CD14-positive monocyte (primary cell): ENCODE results near the gene SPTLC2. TPM values are rescaled to one million over a fixed set of nuclear protein-coding genes. Genes with fewer than 3 reads are reported as not detected.

Experiments used
- DNase-seq, 3 donors: peaks; one replicate each; pipeline ENCODE4 v3.0.0-alpha.2; 2011 to 2022
- H2AFZ ChIP-seq: 2 replicates; pipeline ENCODE4 v1.6.0; 2012; ENCODE audit warnings: mild to moderate bottlenecking, low read depth, low read length, inconsistent platforms; ENCODE audit not compliant: insufficient read depth, poor library complexity, severe bottlenecking
- H3K27ac ChIP-seq, 2 donors: 1 replicate in 1 of 2; 2 replicates in 1 of 2; pipeline ENCODE4 v1.5.1; 2012 to 2013; ENCODE audit warnings: low read length in 2 of 2, control low read depth in 1 of 2, inconsistent platforms in 1 of 2, low read depth in 1 of 2, mild to moderate bottlenecking in 1 of 2
- H3K27me3 ChIP-seq, 2 donors: one replicate each; pipeline versions ENCODE4 v1.6.0 to v1.6.1; 2011 to 2013; ENCODE audit warnings: low read length in 2 of 2; ENCODE audit not compliant: control insufficient read depth in 2 of 2, insufficient read depth in 2 of 2
- H3K36me3 ChIP-seq, 2 donors: replicated peaks in 1 of 2; 1 replicate in 1 of 2; 2 replicates in 1 of 2; pipeline versions ENCODE4 v1.5.1 to v1.6.1; 2012 to 2013; ENCODE audit warnings: low read length in 2 of 2, control low read depth in 1 of 2, inconsistent platforms in 1 of 2, mild to moderate bottlenecking in 1 of 2; ENCODE audit not compliant: insufficient read depth in 2 of 2, control insufficient read depth in 1 of 2
- H3K4me1 ChIP-seq, 2 donors: 1 replicate in 1 of 2; 2 replicates in 1 of 2; pipeline versions ENCODE4 v1.5.1 to v1.6.1; 2012 to 2013; ENCODE audit warnings: low read length in 2 of 2, control low read depth in 1 of 2, inconsistent platforms in 1 of 2, mild to moderate bottlenecking in 1 of 2, moderate library complexity in 1 of 2; ENCODE audit not compliant: insufficient read depth in 2 of 2, control insufficient read depth in 1 of 2
- H3K4me2 ChIP-seq: replicated peaks from 2 replicates; pipeline ENCODE3; 2012; ENCODE audit warnings: low read length, moderate library complexity, mild to moderate bottlenecking; ENCODE audit not compliant: poor library complexity, severe bottlenecking; ENCODE audit errors: extremely low read depth
- H3K4me3 ChIP-seq, 3 experiments: fragments of 200-600 bp in 1 of 3; sonication (generic) in 1 of 3; replicated peaks in 1 of 3; 1 replicate in 2 of 3; 2 replicates in 1 of 3; pipeline ENCODE4 v1.5.1; 2011 to 2013; ENCODE audit warnings: low read length in 3 of 3, mild to moderate bottlenecking in 3 of 3, control low read depth in 2 of 3, low read depth in 2 of 3, inconsistent platforms in 1 of 3, moderate library complexity in 1 of 3
- H3K79me2 ChIP-seq: 2 replicates; pipeline ENCODE4 v1.6.0; 2012; ENCODE audit warnings: mild to moderate bottlenecking, control low read depth, inconsistent platforms, low read length, moderate library complexity; ENCODE audit not compliant: insufficient read depth
- H3K9ac ChIP-seq: 2 replicates; pipeline ENCODE4 v1.6.0; 2017; ENCODE audit warnings: low read length, mild to moderate bottlenecking; ENCODE audit not compliant: insufficient read depth, poor library complexity, severe bottlenecking
- H3K9me3 ChIP-seq, 2 donors: replicated peaks in 1 of 2; 1 replicate in 1 of 2; 2 replicates in 1 of 2; pipeline versions ENCODE4 v1.5.1 to v1.6.1; 2012 to 2013; ENCODE audit warnings: low read length in 2 of 2, control low read depth in 1 of 2; ENCODE audit not compliant: control insufficient read depth in 1 of 2, insufficient read depth in 1 of 2
- H4K20me1 ChIP-seq: 2 replicates; pipeline ENCODE4 v1.6.0; 2012; ENCODE audit warnings: mild to moderate bottlenecking, low read length, control low read depth, moderate library complexity; ENCODE audit not compliant: insufficient read depth
- H3K27ac Mint-ChIP-seq, 7 donors: one replicate each; pipeline ENCODE4 v1.8.0; 2020; ENCODE audit warnings: mild to moderate bottlenecking in 7 of 7, mixed read lengths in 7 of 7, moderate library complexity in 6 of 7, inconsistent platforms in 2 of 7
- H3K27me3 Mint-ChIP-seq, 3 donors: one replicate each; pipeline ENCODE4 v1.8.0; 2021 to 2022; ENCODE audit warnings: low read depth in 3 of 3, mild to moderate bottlenecking in 3 of 3, mixed read lengths in 3 of 3, moderate library complexity in 3 of 3, inconsistent platforms in 1 of 3
- H3K36me3 Mint-ChIP-seq, 2 donors: one replicate each; pipeline ENCODE4 v1.8.0; 2020; ENCODE audit warnings: mixed read lengths in 2 of 2, inconsistent platforms in 1 of 2, mild to moderate bottlenecking in 1 of 2
- H3K4me1 Mint-ChIP-seq: one replicate; pipeline ENCODE4 v1.8.0; 2020; ENCODE audit warnings: mild to moderate bottlenecking, mixed read lengths
- H3K4me3 Mint-ChIP-seq, 2 donors: one replicate each; pipeline ENCODE4 v1.8.0; 2020; ENCODE audit warnings: mild to moderate bottlenecking in 2 of 2, mixed read lengths in 2 of 2, moderate library complexity in 1 of 2
- H3K9me3 Mint-ChIP-seq, 7 donors: one replicate each; pipeline ENCODE4 v1.8.0; 2020 to 2022; ENCODE audit warnings: mixed read lengths in 7 of 7, mild to moderate bottlenecking in 6 of 7, moderate library complexity in 6 of 7, inconsistent platforms in 2 of 7
- WGBS: methylation state at CpG from one replicate; pipeline ENCODE4 v1.1.5; 2013; ENCODE audit warnings: missing lambda C conversion rate; ENCODE audit not compliant: insufficient coverage; 5-methylcytosine and 5-hydroxymethylcytosine counted together
- intact Hi-C, 2 donors: fragments of 100-400 bp; cut with micrococcal nuclease; formaldehyde crosslinking; loops; one replicate each; pipeline versions ENCODE4 v1.15.0 to v1.15.1; 2023
- polyA plus RNA-seq, 3 donors: library from polyadenylated mRNA; depleted of rRNA in 1 of 3; unstranded in 2 of 3; stranded (reverse) in 1 of 3; fragments of 300-500 nt in 2 of 3; fragments of >200 nt in 1 of 3; fragmentation: Illumina TruSeq in 2 of 3; gene quantifications; 1 replicate in 2 of 3; 2 replicates in 1 of 3; pipeline ENCODE4 v1.2.3, GENCODE V29; 2012 to 2021
- TF ChIP-seq, protein P1 (sequence below): fragments of 200-600 bp; IDR thresholded peaks from one replicate; pipeline ENCODE4 v1.8.0; 2022; ENCODE audit warnings: antibody characterized with exemption, mild to moderate bottlenecking

The SPTLC2 gene
- polyA plus RNA-seq, 3 donors: 38.1 to 81.9 (median 73.1) TPM

DNA sequence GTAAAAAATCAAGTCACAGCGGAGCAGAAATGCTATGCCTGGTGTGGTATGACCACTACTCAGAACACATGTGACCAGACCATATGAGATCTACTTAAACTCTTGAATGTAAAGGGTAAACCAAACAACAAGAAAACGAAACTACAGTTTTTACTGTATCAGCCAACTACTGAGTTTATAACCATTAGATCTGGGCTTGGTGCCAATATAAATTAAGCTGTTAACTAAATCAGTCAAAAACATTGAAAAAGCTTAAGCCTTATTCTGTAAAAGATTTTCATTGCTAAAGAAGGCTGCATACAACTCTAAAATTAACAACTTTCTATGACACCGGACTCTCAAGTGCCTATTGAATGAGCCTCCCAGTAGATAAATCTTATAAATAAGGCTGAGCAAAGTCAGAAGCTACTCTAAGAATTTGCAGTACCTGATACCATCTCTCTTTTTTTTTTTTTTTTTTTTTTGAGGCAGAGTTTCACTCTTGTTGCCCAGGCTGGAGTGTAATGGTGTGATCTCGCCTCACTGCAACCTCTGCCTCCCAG is 35.4 kb downstream of the SPTLC2 start:
- Histone ChIP-seq H3K27ac (peak overlapping the region in 1 of 2 donors; percentile 68), H3K9ac (peak overlapping the region; percentile 6), H3K4me2 (peak overlapping the region; percentile 33), H2AFZ (no peak overlapping the region), H3K4me1 (peaks cover 0 to 20% of the 10 kb centered on the region in 2 donors), H3K9me3 (no peaks in the 10 kb centered on the region), H3K4me3 (peak overlapping the region in 1 of 3 experiments; percentile 42), H3K36me3 (peaks cover 22 to 43% of the 10 kb centered on the region in 2 donors), H3K27me3 (no peaks in the 10 kb centered on the region), H4K20me1 (peaks cover 96% of the 10 kb centered on the region), H3K79me2 (peaks cover 96% of the 10 kb centered on the region)
- H3K27ac Mint-ChIP-seq: peak overlapping the region in 6 of 7 donors; percentile 28 to 83 (median 58)
- peak overlapping the region in 1 of 2 donors; percentile 11 for H3K4me3 Mint-ChIP-seq
- H3K27me3 Mint-ChIP-seq: no peaks in the 10 kb centered on the region
- no CpG with 5 or more reads among the region's 4 CpGs for WGBS
- peaks cover 31 to 42% of the 10 kb centered on the region in 2 donors for H3K36me3 Mint-ChIP-seq
- intact Hi-C loops: no loop called here
- TF ChIP-seq, protein P1, sequence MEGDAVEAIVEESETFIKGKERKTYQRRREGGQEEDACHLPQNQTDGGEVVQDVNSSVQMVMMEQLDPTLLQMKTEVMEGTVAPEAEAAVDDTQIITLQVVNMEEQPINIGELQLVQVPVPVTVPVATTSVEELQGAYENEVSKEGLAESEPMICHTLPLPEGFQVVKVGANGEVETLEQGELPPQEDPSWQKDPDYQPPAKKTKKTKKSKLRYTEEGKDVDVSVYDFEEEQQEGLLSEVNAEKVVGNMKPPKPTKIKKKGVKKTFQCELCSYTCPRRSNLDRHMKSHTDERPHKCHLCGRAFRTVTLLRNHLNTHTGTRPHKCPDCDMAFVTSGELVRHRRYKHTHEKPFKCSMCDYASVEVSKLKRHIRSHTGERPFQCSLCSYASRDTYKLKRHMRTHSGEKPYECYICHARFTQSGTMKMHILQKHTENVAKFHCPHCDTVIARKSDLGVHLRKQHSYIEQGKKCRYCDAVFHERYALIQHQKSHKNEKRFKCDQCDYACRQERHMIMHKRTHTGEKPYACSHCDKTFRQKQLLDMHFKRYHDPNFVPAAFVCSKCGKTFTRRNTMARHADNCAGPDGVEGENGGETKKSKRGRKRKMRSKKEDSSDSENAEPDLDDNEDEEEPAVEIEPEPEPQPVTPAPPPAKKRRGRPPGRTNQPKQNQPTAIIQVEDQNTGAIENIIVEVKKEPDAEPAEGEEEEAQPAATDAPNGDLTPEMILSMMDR: no peak
- H3K9me3 Mint-ChIP-seq: no peaks in the 10 kb centered on the region
- DNase-seq: no peak
- H3K4me1 Mint-ChIP-seq: peaks cover 26% of the 10 kb centered on the region

DNA sequence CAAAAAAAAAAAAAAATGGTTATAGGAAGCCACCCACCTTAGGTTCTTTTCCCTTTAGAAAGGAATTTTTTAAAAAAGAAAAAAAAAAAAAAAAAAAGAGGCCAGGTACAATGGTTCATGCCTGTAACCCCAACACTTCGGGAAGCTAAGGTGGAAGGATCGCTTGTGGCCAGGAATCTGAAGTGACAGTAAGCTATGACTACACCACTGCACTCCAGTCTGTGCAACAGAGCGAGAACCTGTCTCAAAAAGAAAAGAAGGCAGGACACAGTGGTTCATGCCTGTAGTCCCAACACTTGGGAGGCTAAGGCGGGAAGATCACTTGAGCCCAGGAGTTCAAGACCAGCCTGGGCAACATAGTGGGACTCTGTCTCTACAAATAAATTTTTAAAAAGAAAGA is 36.0 kb downstream of the SPTLC2 start:
- TF ChIP-seq, protein P1: no peak
- WGBS: 100% methylated on average over 2 of the region's 4 CpGs
- Histone ChIP-seq H3K27me3 (no peaks in the 10 kb centered on the region), H3K9me3 (no peaks in the 10 kb centered on the region), H3K4me1 (peaks cover 0 to 20% of the 10 kb centered on the region in 2 donors), H4K20me1 (peaks cover 97% of the 10 kb centered on the region), H3K9ac (no peak overlapping the region), H3K79me2 (peaks cover 96% of the 10 kb centered on the region), H3K4me2 (peak overlapping the region; percentile 33), H3K27ac (peak overlapping the region in 1 of 2 donors; percentile 68), H3K4me3 (no peak overlapping the region), H2AFZ (no peak overlapping the region), H3K36me3 (peaks cover 28 to 48% of the 10 kb centered on the region in 2 donors)
- Mint-ChIP-seq H3K9me3 (no peaks in the 10 kb centered on the region), H3K4me1 (peaks cover 26% of the 10 kb centered on the region), H3K4me3 (no peak overlapping the region), H3K27me3 (no peaks in the 10 kb centered on the region), H3K36me3 (peaks cover 33 to 44% of the 10 kb centered on the region in 2 donors), H3K27ac (peak overlapping the region in 2 of 7 donors; percentile 28 to 57)
- no peak for DNase-seq
- intact Hi-C loops: no loop called here
